CD4-positive, CD25-positive, alpha-beta regulatory T cell (primary cell): ENCODE results near the gene KSR1. TPM values are rescaled to one million over a fixed set of nuclear protein-coding genes. Genes with fewer than 3 reads are reported as not detected.

Source experiments
- ATAC-seq, 2 donors: fragments of 150-1000 bp; cut with Tn5 transposase; one replicate each; pipeline ENCODE4 v1.10.0; 2021; ENCODE audit warnings: low read depth in 2 of 2, moderate number of reproducible peaks in 2 of 2, moderate library complexity in 1 of 2
- DNase-seq, 3 donors: peaks; one replicate each; pipeline versions ENCODE4 v3.0.0 to v3.0.0-alpha.2; 2012 to 2022; ENCODE audit warnings: mixed read lengths in 1 of 3
- H3K27ac ChIP-seq: one replicate; pipeline ENCODE4 v1.7.0; 2013; ENCODE audit warnings: mild to moderate bottlenecking, low read length; ENCODE audit not compliant: insufficient read depth, poor library complexity, severe bottlenecking
- H3K27me3 ChIP-seq: one replicate; pipeline ENCODE4 v1.7.0; 2013; ENCODE audit warnings: low read length; ENCODE audit not compliant: control insufficient read depth, insufficient read depth
- H3K36me3 ChIP-seq: one replicate; pipeline ENCODE4 v1.7.0; 2013; ENCODE audit warnings: mild to moderate bottlenecking, low read length, moderate library complexity; ENCODE audit not compliant: control insufficient read depth, insufficient read depth
- H3K4me1 ChIP-seq: 2 replicates; pipeline ENCODE4 v1.7.0; 2013; ENCODE audit warnings: mild to moderate bottlenecking, low read length; ENCODE audit not compliant: insufficient read depth, control insufficient read depth, poor library complexity, severe bottlenecking
- H3K4me3 ChIP-seq: one replicate; pipeline ENCODE4 v1.7.0; 2013; ENCODE audit warnings: low read depth, mild to moderate bottlenecking, low read length, moderate library complexity
- H3K9me3 ChIP-seq, 2 experiments: 1 replicate in 1 of 2; 2 replicates in 1 of 2; pipeline ENCODE4 v1.7.0; 2013; ENCODE audit warnings: low read length in 2 of 2, mild to moderate bottlenecking in 1 of 2, moderate library complexity in 1 of 2; ENCODE audit not compliant: control insufficient read depth in 2 of 2
- H3K27ac Mint-ChIP-seq, 3 donors: one replicate each; pipeline ENCODE4 v1.8.0; 2020 to 2022; ENCODE audit warnings: mild to moderate bottlenecking in 3 of 3, mixed read lengths in 3 of 3, moderate library complexity in 2 of 3
- H3K27me3 Mint-ChIP-seq: one replicate; pipeline ENCODE4 v1.8.0; 2022; ENCODE audit warnings: mild to moderate bottlenecking, mixed read lengths
- H3K36me3 Mint-ChIP-seq: one replicate; pipeline ENCODE4 v1.8.0; 2020; ENCODE audit warnings: mixed read lengths
- H3K4me1 Mint-ChIP-seq, 4 donors: one replicate each; pipeline ENCODE4 v1.8.0; 2020 to 2022; ENCODE audit warnings: mixed read lengths in 4 of 4, mild to moderate bottlenecking in 1 of 4
- H3K4me3 Mint-ChIP-seq, 4 donors: one replicate each; pipeline ENCODE4 v1.8.0; 2020 to 2022; ENCODE audit warnings: mild to moderate bottlenecking in 4 of 4, mixed read lengths in 4 of 4, moderate library complexity in 3 of 4
- H3K9me3 Mint-ChIP-seq, 7 donors: one replicate each; pipeline ENCODE4 v1.8.0; 2020 to 2022; ENCODE audit warnings: mixed read lengths in 7 of 7, mild to moderate bottlenecking in 3 of 7, moderate library complexity in 2 of 7
- polyA plus RNA-seq, 4 donors: library from polyadenylated mRNA; unstranded; fragments of 300-500 nt; fragmentation: Illumina TruSeq; gene quantifications; one replicate each; pipeline ENCODE4 v1.2.3, GENCODE V29; 2021
- total RNA-seq: library from RNA; stranded (reverse); gene quantifications from one replicate; pipeline ENCODE4 v1.2.3, GENCODE V29; 2022

The KSR1 gene
- total and polyA plus RNA-seq, 5 donors from 2014 or later, result 1.2 to 69.5 (median 1.7) TPM

DNA sequence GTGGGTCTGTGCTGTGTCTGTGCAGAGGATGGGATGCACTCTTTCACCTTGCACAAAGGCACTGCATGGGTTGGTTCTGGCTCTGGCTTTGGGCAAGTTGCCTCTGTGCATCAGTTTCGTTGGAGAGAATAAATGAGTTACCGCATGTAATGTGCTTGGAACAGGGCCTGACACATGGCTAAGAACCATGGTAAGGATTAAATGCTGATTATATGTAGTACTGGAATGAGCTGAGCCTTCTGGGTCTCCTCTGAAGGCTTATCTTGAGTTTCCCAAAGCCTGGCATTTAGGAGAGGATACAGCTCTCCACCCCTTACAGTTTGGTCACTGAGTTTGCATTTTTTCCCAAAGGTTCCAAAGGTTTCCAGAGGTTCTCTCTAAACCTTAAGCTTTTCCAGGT is 69.1 kb downstream of the KSR1 start:
- Mint-ChIP-seq H3K27me3 (no peaks in the 10 kb centered on the region), H3K4me1 (peaks cover 24 to 54% (median 34%) of the 10 kb centered on the region in 4 donors), H3K4me3 (no peak overlapping the region), H3K9me3 (no peaks in the 10 kb centered on the region), H3K36me3 (no peaks in the 10 kb centered on the region), H3K27ac (no peak overlapping the region)
- DNase-seq (no peak), ATAC-seq (no peak)
- Histone ChIP-seq H3K4me3 (no peak overlapping the region), H3K9me3 (no peaks in the 10 kb centered on the region), H3K27ac (no peak overlapping the region), H3K4me1 (peaks cover 14% of the 10 kb centered on the region), H3K27me3 (no peaks in the 10 kb centered on the region), H3K36me3 (no peaks in the 10 kb centered on the region)

DNA sequence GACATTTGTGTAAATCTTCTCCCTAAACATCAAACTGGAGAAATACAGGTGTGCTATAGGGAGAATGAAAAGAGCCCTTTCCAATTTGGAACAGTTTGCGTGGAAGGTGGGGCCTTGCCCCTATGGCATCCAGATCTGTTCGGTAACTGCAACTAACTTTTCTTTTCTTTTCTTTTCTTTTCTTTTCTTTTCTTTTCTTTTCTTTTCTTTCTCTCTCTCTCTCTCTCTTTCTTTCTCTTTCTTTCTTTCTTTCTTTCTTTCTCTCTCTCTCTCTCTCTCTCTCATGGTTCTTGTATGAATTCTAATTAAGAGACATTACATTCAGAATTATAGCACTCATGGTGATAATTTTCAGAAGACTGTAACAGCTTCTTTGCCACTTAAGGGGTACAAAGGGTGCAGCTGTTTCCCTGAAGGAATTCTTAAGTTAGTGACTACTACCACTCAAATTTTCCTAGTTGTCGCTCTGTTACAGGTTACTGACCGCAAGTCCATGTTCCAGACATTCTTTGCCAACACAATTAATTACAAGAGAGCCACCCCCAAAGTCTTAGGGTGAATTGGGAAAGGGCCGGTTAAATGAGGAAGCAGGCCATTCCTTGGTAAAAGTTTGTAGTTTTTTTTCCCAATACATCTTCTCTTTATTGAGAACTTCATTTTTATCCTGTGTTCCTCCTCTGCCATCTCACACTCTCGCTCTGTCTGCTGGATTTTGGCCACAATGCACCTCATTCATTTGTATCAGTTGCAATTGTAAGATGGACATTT is 69.8 kb downstream of the KSR1 start:
- H3K4me1 Mint-ChIP-seq, result peaks cover 24 to 56% (median 34%) of the 10 kb centered on the region in 4 donors
- H3K36me3 ChIP-seq, result no peaks in the 10 kb centered on the region

DNA sequence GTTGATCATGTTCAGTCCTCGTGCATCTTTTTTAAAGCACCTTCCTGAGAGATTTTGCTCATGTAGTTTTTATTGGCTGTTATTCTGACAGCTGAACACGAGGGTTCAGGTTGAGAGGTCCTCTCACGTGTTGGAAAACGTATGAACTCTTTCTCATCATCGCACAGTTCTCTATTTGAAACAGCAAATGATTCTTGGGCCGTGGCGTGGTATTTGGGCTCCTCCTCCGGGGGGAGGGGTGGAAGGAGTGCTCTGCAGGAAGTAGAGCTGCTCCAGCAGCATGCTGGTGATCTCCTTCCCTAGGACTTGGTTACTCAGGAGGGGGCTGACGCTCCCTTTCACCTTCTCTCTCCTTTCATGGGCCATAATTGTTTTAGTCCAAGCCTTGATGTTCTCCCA is 70.4 kb downstream of the KSR1 start:
- Mint-ChIP-seq H3K9me3 (no peaks in the 10 kb centered on the region), H3K27me3 (no peaks in the 10 kb centered on the region), H3K4me3 (peak overlapping the region in 1 of 4 donors; percentile 29), H3K36me3 (no peaks in the 10 kb centered on the region), H3K27ac (peak overlapping the region in 2 of 3 donors; percentile 47 to 57), H3K4me1 (peaks cover 24 to 55% (median 34%) of the 10 kb centered on the region in 4 donors)
- ATAC-seq (peak; percentile 47 to 59), DNase-seq (peak in 1 of 3 donors; percentile 74)
- peak overlapping the region; percentile 4 for H3K4me3 ChIP-seq
- no peaks in the 10 kb centered on the region for H3K27me3 ChIP-seq
- H3K9me3 ChIP-seq, result no peaks in the 10 kb centered on the region
- H3K36me3 ChIP-seq, result no peaks in the 10 kb centered on the region
- H3K27ac ChIP-seq, result no peak overlapping the region
- H3K4me1 ChIP-seq, result peaks cover 14% of the 10 kb centered on the region

More for the DNA sequence above, 69.8 kb downstream of the KSR1 start:
- no peak overlapping the region for H3K27ac ChIP-seq
- DNase-seq (no peak), ATAC-seq (no peak)
- Mint-ChIP-seq H3K27ac (peak overlapping the region in 2 of 3 donors; percentile 47 to 57), H3K36me3 (no peaks in the 10 kb centered on the region), H3K27me3 (no peaks in the 10 kb centered on the region), H3K4me3 (peak overlapping the region in 1 of 4 donors; percentile 29), H3K9me3 (no peaks in the 10 kb centered on the region)
- no peaks in the 10 kb centered on the region for H3K9me3 ChIP-seq
- peaks cover 14% of the 10 kb centered on the region for H3K4me1 ChIP-seq
- H3K27me3 ChIP-seq, result no peaks in the 10 kb centered on the region
- no peak overlapping the region for H3K4me3 ChIP-seq

DNA sequence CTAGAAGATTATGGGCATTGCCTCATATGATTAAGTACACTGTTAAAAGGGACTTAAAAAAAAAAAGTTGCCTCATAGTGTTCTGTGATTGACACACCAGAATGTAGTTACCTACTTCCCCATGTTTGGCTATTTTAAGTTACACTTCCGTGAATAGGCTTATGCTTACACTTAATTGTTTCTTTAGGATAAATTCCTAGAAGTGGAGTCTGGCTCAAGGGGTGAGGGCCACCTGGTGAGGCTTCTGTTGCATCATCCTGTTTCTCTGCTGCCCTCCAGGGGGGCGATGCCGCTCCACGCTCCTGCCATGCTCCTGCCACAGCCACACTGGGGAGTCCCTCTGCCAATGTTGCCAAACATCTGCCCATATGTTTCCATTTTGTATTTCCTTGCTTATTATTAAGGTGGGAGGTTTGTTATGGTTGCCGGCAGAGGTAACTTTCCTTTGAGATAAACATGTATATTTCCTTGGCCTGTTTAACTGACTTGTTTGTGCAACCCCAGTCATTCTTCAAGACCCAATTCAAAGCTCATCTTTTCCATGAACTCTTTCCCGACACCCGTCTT is 73.1 kb downstream of the KSR1 start:
- Mint-ChIP-seq H3K4me1 (peaks cover 18 to 46% (median 29%) of the 10 kb centered on the region in 4 donors), H3K4me3 (no peak overlapping the region), H3K27ac (no peak overlapping the region), H3K9me3 (no peaks in the 10 kb centered on the region), H3K36me3 (no peaks in the 10 kb centered on the region), H3K27me3 (no peaks in the 10 kb centered on the region)
- Histone ChIP-seq H3K36me3 (no peaks in the 10 kb centered on the region), H3K4me3 (no peak overlapping the region), H3K27ac (no peak overlapping the region), H3K27me3 (no peaks in the 10 kb centered on the region), H3K4me1 (peaks cover 14% of the 10 kb centered on the region), H3K9me3 (no peaks in the 10 kb centered on the region)
- DNase-seq (peak in 1 of 3 donors; percentile 55), ATAC-seq (peak in 1 of 2 donors; percentile 49)

DNA sequence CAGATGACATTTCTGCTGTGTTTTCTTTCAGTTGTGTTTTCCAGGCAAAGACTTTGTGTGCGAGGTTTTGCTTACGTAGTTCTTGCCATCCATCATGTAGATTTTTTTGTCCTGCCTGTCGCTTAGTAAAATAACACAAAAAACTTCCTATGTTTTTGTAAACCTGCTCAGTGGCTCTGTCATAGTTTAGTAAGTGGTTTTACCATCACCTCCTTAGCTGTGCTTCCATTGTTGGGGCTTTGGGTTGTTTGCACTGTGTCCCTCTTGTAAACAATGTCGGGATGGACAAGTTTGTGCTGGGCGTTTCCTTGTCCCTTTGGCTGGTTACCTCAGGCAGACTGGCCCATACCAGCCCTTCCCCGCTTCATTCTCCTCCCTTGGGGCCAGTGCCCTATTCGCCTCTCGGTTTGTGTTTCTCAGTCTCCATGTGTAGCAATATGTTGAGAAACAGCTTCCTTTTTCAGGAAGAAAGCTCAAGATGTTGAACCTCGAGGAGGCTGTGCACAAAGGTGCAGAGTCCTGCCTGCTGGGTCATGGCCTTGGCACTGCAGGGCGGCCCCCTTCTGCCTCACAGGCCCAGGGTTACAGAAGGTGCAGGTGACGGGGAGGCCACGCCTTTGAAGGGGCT is 74.6 kb downstream of the KSR1 start:
- Histone ChIP-seq H3K27me3 (no peaks in the 10 kb centered on the region), H3K4me3 (no peak overlapping the region), H3K4me1 (peaks cover 9% of the 10 kb centered on the region), H3K27ac (no peak overlapping the region), H3K9me3 (no peaks in the 10 kb centered on the region), H3K36me3 (no peaks in the 10 kb centered on the region)
- Mint-ChIP-seq H3K27me3 (no peaks in the 10 kb centered on the region), H3K36me3 (no peaks in the 10 kb centered on the region), H3K27ac (no peak overlapping the region), H3K9me3 (no peaks in the 10 kb centered on the region), H3K4me3 (no peak overlapping the region), H3K4me1 (peaks cover 11 to 35% (median 24%) of the 10 kb centered on the region in 4 donors)
- no peak for ATAC-seq
- DNase-seq, result no peak

DNA sequence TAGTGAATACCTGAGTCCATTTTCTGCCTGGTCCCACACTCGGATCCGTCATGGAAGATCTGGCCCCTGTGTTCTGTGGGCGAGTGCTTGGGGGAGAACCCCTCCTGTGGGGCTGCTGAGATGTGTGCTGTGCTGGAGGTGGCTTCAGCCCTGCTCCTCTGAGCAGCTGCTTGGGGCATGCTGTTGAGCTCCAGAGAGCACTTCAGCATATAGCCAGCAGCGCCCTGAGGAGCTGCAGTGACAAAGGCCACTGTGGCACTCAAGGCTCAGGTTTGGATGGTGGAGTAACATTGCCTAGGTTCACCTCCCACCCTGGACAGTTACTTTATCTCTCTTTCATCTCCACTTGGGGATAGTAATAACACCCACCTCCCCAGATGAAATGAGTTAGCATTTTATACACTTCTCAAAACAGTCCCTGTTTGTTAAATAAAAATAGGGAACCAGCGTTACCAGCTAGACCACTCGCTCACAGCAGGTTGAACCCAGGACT is 75.3 kb downstream of the KSR1 start:
- H3K27ac ChIP-seq, result no peak overlapping the region
- DNase-seq (no peak), ATAC-seq (no peak)
- peaks cover 4% of the 10 kb centered on the region for H3K4me1 ChIP-seq
- no peaks in the 10 kb centered on the region for H3K9me3 ChIP-seq
- Mint-ChIP-seq H3K27ac (no peak overlapping the region), H3K36me3 (no peaks in the 10 kb centered on the region), H3K4me1 (peaks cover 4 to 31% (median 19%) of the 10 kb centered on the region in 4 donors), H3K4me3 (no peak overlapping the region), H3K27me3 (no peaks in the 10 kb centered on the region), H3K9me3 (no peaks in the 10 kb centered on the region)
- H3K4me3 ChIP-seq, result no peak overlapping the region
- H3K36me3 ChIP-seq, result no peaks in the 10 kb centered on the region
- no peaks in the 10 kb centered on the region for H3K27me3 ChIP-seq

DNA sequence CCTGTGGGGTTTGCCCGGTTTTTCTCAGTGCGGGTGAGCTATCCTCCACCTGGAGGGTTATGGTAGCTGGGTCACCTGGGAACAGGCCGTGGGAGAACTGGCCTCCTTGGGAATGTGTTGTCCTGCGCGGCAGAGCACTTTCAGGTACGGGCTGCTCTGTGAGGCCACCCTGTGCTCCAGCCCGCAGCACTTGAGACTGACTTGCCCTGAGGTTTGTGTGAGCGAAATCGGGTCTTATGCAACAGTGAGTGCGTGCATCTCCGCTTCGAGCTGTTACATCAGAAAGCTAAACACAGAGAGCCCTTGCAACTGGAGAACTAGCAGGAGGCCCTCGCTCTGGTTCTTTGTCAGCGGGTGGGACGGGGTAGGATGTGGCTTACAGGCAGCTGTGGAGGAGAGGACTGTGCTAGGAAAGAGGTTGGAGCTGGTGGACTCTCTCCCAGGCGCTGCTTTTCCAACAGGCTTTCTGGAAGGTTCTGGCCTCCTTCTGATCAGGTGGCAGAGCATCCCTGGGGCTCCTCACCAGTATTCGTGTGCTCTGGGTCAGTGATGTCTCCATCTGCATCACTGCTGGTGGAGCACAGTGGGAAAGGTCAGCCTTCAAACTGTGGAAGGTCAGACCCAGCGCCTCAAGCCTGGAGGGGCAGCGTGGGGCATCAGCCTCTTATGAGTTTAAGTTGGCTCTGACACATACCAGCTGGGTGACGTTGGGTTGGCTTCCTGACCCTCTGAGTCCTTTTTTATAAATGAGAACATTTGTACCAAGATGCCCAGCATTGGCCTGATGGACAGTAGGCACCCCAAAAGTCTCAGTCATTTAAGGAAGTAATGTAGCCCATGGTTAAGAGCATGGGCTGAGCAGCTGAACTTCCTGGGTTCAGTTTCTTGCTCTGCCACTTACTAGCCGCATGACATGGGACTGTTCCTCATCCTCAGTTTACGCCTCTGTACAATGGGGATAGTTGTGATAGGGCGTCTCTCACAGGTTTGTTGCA is 76.3 kb downstream of the KSR1 start:
- no peaks in the 10 kb centered on the region for H3K27me3 Mint-ChIP-seq
- no peak overlapping the region for H3K27ac Mint-ChIP-seq
- ATAC-seq (no peak), DNase-seq (no peak)
- no peak overlapping the region for H3K4me3 Mint-ChIP-seq
- no peaks in the 10 kb centered on the region for H3K9me3 ChIP-seq
- peaks cover 0 to 25% (median 15%) of the 10 kb centered on the region in 4 donors for H3K4me1 Mint-ChIP-seq
- no peaks in the 10 kb centered on the region for H3K4me1 ChIP-seq
- no peak overlapping the region for H3K27ac ChIP-seq
- H3K4me3 ChIP-seq, result no peak overlapping the region
- no peaks in the 10 kb centered on the region for H3K36me3 Mint-ChIP-seq
- H3K9me3 Mint-ChIP-seq, result no peaks in the 10 kb centered on the region
- H3K36me3 ChIP-seq, result no peaks in the 10 kb centered on the region
- H3K27me3 ChIP-seq, result no peaks in the 10 kb centered on the region
